CD14-positive monocyte (primary cell): Measurements from ENCODE around the gene FGF14. TPM values are rescaled to one million over a fixed set of nuclear protein-coding genes. Genes with fewer than 3 reads are reported as not detected.

Source experiments
- DNase-seq, 3 donors: peaks; one replicate each; pipeline ENCODE4 v3.0.0-alpha.2; 2011 to 2022
- H2AFZ ChIP-seq: 2 replicates; pipeline ENCODE4 v1.6.0; 2012; ENCODE audit warnings: mild to moderate bottlenecking, low read depth, low read length, inconsistent platforms; ENCODE audit not compliant: insufficient read depth, poor library complexity, severe bottlenecking
- H3K27ac ChIP-seq, 2 donors: 1 replicate in 1 of 2; 2 replicates in 1 of 2; pipeline ENCODE4 v1.5.1; 2012 to 2013; ENCODE audit warnings: low read length in 2 of 2, control low read depth in 1 of 2, inconsistent platforms in 1 of 2, low read depth in 1 of 2, mild to moderate bottlenecking in 1 of 2
- H3K27me3 ChIP-seq, 2 donors: one replicate each; pipeline versions ENCODE4 v1.6.0 to v1.6.1; 2011 to 2013; ENCODE audit warnings: low read length in 2 of 2; ENCODE audit not compliant: control insufficient read depth in 2 of 2, insufficient read depth in 2 of 2
- H3K36me3 ChIP-seq, 2 donors: replicated peaks in 1 of 2; 1 replicate in 1 of 2; 2 replicates in 1 of 2; pipeline versions ENCODE4 v1.5.1 to v1.6.1; 2012 to 2013; ENCODE audit warnings: low read length in 2 of 2, control low read depth in 1 of 2, inconsistent platforms in 1 of 2, mild to moderate bottlenecking in 1 of 2; ENCODE audit not compliant: insufficient read depth in 2 of 2, control insufficient read depth in 1 of 2
- H3K4me1 ChIP-seq, 2 donors: 1 replicate in 1 of 2; 2 replicates in 1 of 2; pipeline versions ENCODE4 v1.5.1 to v1.6.1; 2012 to 2013; ENCODE audit warnings: low read length in 2 of 2, control low read depth in 1 of 2, inconsistent platforms in 1 of 2, mild to moderate bottlenecking in 1 of 2, moderate library complexity in 1 of 2; ENCODE audit not compliant: insufficient read depth in 2 of 2, control insufficient read depth in 1 of 2
- H3K4me2 ChIP-seq: replicated peaks from 2 replicates; pipeline ENCODE3; 2012; ENCODE audit warnings: low read length, moderate library complexity, mild to moderate bottlenecking; ENCODE audit not compliant: poor library complexity, severe bottlenecking; ENCODE audit errors: extremely low read depth
- H3K4me3 ChIP-seq, 3 experiments: fragments of 200-600 bp in 1 of 3; sonication (generic) in 1 of 3; replicated peaks in 1 of 3; 1 replicate in 2 of 3; 2 replicates in 1 of 3; pipeline ENCODE4 v1.5.1; 2011 to 2013; ENCODE audit warnings: low read length in 3 of 3, mild to moderate bottlenecking in 3 of 3, control low read depth in 2 of 3, low read depth in 2 of 3, inconsistent platforms in 1 of 3, moderate library complexity in 1 of 3
- H3K79me2 ChIP-seq: 2 replicates; pipeline ENCODE4 v1.6.0; 2012; ENCODE audit warnings: mild to moderate bottlenecking, control low read depth, inconsistent platforms, low read length, moderate library complexity; ENCODE audit not compliant: insufficient read depth
- H3K9ac ChIP-seq: 2 replicates; pipeline ENCODE4 v1.6.0; 2017; ENCODE audit warnings: low read length, mild to moderate bottlenecking; ENCODE audit not compliant: insufficient read depth, poor library complexity, severe bottlenecking
- H3K9me3 ChIP-seq, 2 donors: replicated peaks in 1 of 2; 1 replicate in 1 of 2; 2 replicates in 1 of 2; pipeline versions ENCODE4 v1.5.1 to v1.6.1; 2012 to 2013; ENCODE audit warnings: low read length in 2 of 2, control low read depth in 1 of 2; ENCODE audit not compliant: control insufficient read depth in 1 of 2, insufficient read depth in 1 of 2
- H4K20me1 ChIP-seq: 2 replicates; pipeline ENCODE4 v1.6.0; 2012; ENCODE audit warnings: mild to moderate bottlenecking, low read length, control low read depth, moderate library complexity; ENCODE audit not compliant: insufficient read depth
- H3K27ac Mint-ChIP-seq, 7 donors: one replicate each; pipeline ENCODE4 v1.8.0; 2020; ENCODE audit warnings: mild to moderate bottlenecking in 7 of 7, mixed read lengths in 7 of 7, moderate library complexity in 6 of 7, inconsistent platforms in 2 of 7
- H3K27me3 Mint-ChIP-seq, 3 donors: one replicate each; pipeline ENCODE4 v1.8.0; 2021 to 2022; ENCODE audit warnings: low read depth in 3 of 3, mild to moderate bottlenecking in 3 of 3, mixed read lengths in 3 of 3, moderate library complexity in 3 of 3, inconsistent platforms in 1 of 3
- H3K36me3 Mint-ChIP-seq, 2 donors: one replicate each; pipeline ENCODE4 v1.8.0; 2020; ENCODE audit warnings: mixed read lengths in 2 of 2, inconsistent platforms in 1 of 2, mild to moderate bottlenecking in 1 of 2
- H3K4me1 Mint-ChIP-seq: one replicate; pipeline ENCODE4 v1.8.0; 2020; ENCODE audit warnings: mild to moderate bottlenecking, mixed read lengths
- H3K4me3 Mint-ChIP-seq, 2 donors: one replicate each; pipeline ENCODE4 v1.8.0; 2020; ENCODE audit warnings: mild to moderate bottlenecking in 2 of 2, mixed read lengths in 2 of 2, moderate library complexity in 1 of 2
- H3K9me3 Mint-ChIP-seq, 7 donors: one replicate each; pipeline ENCODE4 v1.8.0; 2020 to 2022; ENCODE audit warnings: mixed read lengths in 7 of 7, mild to moderate bottlenecking in 6 of 7, moderate library complexity in 6 of 7, inconsistent platforms in 2 of 7
- WGBS: methylation state at CpG from one replicate; pipeline ENCODE4 v1.1.5; 2013; ENCODE audit warnings: missing lambda C conversion rate; ENCODE audit not compliant: insufficient coverage; 5-methylcytosine and 5-hydroxymethylcytosine counted together
- intact Hi-C, 2 donors: fragments of 100-400 bp; cut with micrococcal nuclease; formaldehyde crosslinking; loops; one replicate each; pipeline versions ENCODE4 v1.15.0 to v1.15.1; 2023
- polyA plus RNA-seq, 3 donors: library from polyadenylated mRNA; depleted of rRNA in 1 of 3; unstranded in 2 of 3; stranded (reverse) in 1 of 3; fragments of 300-500 nt in 2 of 3; fragments of >200 nt in 1 of 3; fragmentation: Illumina TruSeq in 2 of 3; gene quantifications; 1 replicate in 2 of 3; 2 replicates in 1 of 3; pipeline ENCODE4 v1.2.3, GENCODE V29; 2012 to 2021
- TF ChIP-seq, protein P1 (sequence below): fragments of 200-600 bp; IDR thresholded peaks from one replicate; pipeline ENCODE4 v1.8.0; 2022; ENCODE audit warnings: antibody characterized with exemption, mild to moderate bottlenecking

The FGF14 gene
- polyA plus RNA-seq, 3 donors = not detected

DNA sequence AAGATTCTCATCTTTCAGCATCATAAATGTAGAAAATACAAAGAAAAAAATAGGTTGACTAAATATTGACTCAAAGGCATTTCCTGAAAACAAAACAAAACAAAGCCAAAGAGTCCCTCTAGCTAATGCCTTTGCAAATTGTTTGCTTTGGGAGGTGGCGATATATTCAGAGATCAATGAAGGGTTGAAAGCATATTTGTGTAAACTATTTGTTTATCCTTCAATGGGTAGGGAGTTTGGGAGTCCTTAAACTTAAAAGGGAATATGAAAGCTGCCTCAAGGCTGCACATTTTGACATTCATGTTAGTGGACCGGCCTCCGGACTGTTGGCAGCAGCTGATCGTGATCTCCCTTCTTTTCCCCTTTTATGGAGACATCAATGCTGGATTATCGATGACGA lies 691.9 kb downstream of the FGF14 start:
- Mint-ChIP-seq H3K36me3 (no peaks in the 10 kb centered on the region), H3K4me3 (no peak overlapping the region), H3K9me3 (peaks cover 0 to 3% (median 0%) of the 10 kb centered on the region in 7 donors), H3K27me3 (peaks cover 1 to 2% (median 1%) of the 10 kb centered on the region in 3 donors), H3K4me1 (peaks cover 19% of the 10 kb centered on the region), H3K27ac (no peak overlapping the region)
- intact Hi-C loops = no loop called here
- Histone ChIP-seq H3K4me3 (no peak overlapping the region), H3K9ac (no peak overlapping the region), H4K20me1 (no peaks in the 10 kb centered on the region), H3K9me3 (no peaks in the 10 kb centered on the region), H2AFZ (no peak overlapping the region), H3K79me2 (no peaks in the 10 kb centered on the region), H3K27me3 (no peaks in the 10 kb centered on the region), H3K27ac (no peak overlapping the region), H3K4me2 (no peak overlapping the region), H3K36me3 (no peaks in the 10 kb centered on the region), H3K4me1 (peaks cover 10 to 17% of the 10 kb centered on the region in 2 donors)
- TF ChIP-seq, protein P1, sequence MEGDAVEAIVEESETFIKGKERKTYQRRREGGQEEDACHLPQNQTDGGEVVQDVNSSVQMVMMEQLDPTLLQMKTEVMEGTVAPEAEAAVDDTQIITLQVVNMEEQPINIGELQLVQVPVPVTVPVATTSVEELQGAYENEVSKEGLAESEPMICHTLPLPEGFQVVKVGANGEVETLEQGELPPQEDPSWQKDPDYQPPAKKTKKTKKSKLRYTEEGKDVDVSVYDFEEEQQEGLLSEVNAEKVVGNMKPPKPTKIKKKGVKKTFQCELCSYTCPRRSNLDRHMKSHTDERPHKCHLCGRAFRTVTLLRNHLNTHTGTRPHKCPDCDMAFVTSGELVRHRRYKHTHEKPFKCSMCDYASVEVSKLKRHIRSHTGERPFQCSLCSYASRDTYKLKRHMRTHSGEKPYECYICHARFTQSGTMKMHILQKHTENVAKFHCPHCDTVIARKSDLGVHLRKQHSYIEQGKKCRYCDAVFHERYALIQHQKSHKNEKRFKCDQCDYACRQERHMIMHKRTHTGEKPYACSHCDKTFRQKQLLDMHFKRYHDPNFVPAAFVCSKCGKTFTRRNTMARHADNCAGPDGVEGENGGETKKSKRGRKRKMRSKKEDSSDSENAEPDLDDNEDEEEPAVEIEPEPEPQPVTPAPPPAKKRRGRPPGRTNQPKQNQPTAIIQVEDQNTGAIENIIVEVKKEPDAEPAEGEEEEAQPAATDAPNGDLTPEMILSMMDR = no peak
- 95% methylated on average over 3 of the region's 6 CpGs for WGBS
- no peak for DNase-seq

DNA sequence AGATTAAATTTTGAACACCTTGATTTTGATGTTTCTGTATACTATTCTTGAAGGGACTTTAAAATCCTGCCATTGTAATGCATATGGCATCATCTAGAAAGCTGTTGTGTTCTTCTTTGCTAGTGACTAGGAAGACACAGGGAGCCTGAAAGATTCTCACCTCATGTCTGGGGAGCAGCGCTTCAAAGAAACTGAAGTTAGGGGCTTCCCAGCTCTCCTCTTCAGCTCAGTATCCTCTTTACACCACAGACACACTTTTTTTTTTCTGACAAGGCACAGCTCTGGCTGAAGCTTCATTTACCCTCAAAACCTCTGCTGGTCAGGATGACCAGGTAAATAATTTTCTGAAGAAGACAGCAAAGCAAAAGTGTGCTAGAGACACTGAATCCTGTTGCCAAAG lies 693.7 kb downstream of the FGF14 start:
- DNase-seq = no peak
- Histone ChIP-seq H3K27me3 (no peaks in the 10 kb centered on the region), H3K4me2 (no peak overlapping the region), H4K20me1 (no peaks in the 10 kb centered on the region), H3K36me3 (no peaks in the 10 kb centered on the region), H3K4me1 (peaks cover 10 to 17% of the 10 kb centered on the region in 2 donors), H3K4me3 (no peak overlapping the region), H3K79me2 (no peaks in the 10 kb centered on the region), H2AFZ (no peak overlapping the region), H3K9ac (no peak overlapping the region), H3K9me3 (no peaks in the 10 kb centered on the region), H3K27ac (no peak overlapping the region)
- Mint-ChIP-seq H3K27me3 (peaks cover 0 to 2% (median 1%) of the 10 kb centered on the region in 3 donors), H3K4me1 (peaks cover 19% of the 10 kb centered on the region), H3K27ac (no peak overlapping the region), H3K36me3 (no peaks in the 10 kb centered on the region), H3K4me3 (no peak overlapping the region), H3K9me3 (peaks cover 0 to 5% (median 0%) of the 10 kb centered on the region in 7 donors)
- no CpG with 5 or more reads among the region's 1 CpG for WGBS
- TF ChIP-seq, protein P1 = no peak
- intact Hi-C loops = no loop called here
